ENCODE data around the gene FRMD5.
"Not testable (repeated sequence)": the region's sequence is repeated elsewhere in the genome, so short reads cannot be mapped to it uniquely, and the experiment has no call there.

The FRMD5 gene

GRCh38 chr15:44092221-44092620, 102.8 kb downstream of the FRMD5 start:
- no peak for DNase-seq

GRCh38 chr15:44087578-44088465, 107.2 kb downstream of the FRMD5 start:
- no peak for DNase-seq

GRCh38 chr15:44084770-44085169, 110.3 kb downstream of the FRMD5 start:
- no peak for DNase-seq

- DNase-seq: no peak
These were observed 110.9 kb downstream of the FRMD5 start for GRCh38 chr15:44084171-44084570.

DNA sequence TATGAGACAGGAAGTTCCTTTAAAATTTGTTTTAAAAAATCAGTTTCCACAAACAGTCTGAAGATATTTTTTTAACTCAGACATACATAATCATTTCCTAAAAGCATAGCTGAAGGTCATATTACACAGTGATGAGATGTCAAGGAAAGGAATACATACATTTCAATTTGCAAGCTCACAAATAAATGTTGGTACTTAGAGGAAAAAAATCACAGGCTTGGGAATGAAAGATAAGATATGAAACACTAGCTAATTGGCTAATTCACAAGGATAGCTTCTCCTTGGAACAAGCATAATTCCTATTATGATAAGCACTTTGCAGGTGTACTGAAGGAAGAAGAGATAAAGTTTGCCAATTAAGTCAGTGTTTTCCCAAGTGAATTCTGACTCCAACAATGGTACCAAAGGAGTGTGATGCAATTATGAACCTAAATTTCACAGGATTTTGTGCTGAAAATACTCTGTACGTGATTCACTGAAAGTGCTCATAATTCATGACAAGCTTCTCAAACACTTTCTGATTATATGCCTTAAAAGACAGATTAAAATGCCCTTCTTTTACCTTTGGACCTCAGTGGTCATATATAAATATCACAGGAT, 112.4 kb downstream of the FRMD5 start:
- DNase-seq: no peak

- DNase-seq: no peak
These were observed 113.8 kb downstream of the FRMD5 start for GRCh38 chr15:44081026-44082013.

- DNase-seq: no peak
These were observed 119.5 kb downstream of the FRMD5 start for GRCh38 chr15:44075535-44075934.

DNA sequence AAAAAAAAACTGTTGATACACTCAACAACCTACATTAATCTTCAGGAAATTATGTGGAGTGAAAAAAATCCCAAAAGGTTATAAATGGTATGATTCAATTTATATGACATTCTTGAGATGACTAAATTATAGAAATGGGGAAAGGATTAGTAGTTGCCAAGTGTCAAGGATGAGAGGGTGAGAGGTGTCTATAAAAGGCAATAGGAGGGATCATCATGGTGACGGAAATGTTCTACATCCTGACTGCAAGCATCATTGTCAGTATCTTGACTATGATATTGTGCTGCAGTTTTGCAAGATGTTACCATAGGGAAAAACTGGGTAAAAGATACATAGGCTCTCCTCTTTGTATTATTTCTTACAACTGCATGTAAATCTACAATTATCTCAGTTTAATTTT, 125.6 kb downstream of the FRMD5 start:
- no peak for DNase-seq

DNA sequence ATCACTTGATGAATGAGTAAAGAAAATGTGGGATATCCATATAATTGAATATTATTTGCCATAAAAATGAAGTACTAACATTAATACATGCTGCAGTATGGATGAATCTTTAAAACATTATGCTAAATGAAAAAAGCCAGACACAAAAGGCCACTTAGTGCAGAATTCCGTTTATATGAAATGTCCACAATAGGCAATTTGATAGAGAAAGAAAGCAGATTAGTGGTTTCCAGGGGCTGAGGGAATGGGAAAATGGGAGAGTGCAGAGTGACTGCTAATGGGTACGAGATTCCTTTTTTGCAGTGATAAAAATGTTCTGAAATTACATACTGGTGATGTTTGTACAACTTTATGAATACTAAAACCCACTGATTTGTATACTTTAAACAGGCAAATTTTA, 126.7 kb downstream of the FRMD5 start:
- no peak for DNase-seq

- peak; percentile 89 for DNase-seq
These were observed 128.8 kb downstream of the FRMD5 start for GRCh38 chr15:44066211-44066827.

DNA sequence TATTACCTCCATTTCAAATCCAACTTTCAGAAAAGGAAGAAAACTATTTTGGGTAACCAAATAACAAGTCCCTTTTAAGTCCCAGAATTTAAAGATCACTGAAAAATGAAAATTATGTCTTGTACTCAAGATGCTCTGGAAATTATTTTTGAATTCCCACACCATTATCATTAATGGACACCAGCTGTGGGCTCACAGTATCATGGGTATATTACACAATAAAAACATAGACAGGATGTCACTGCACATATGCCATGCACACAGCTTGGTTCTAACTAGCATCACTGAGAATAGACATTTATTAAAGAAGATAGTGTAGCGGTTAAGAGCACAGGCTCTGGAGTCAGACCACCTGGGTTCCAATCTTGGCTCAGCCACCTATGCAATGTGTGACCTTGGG, 130.4 kb downstream of the FRMD5 start:
- no peak for DNase-seq

GRCh38 chr15:44058126-44058525, 136.9 kb downstream of the FRMD5 start:
- DNase-seq: peak; percentile 28

- no peak for DNase-seq
These were observed 149.4 kb downstream of the FRMD5 start for GRCh38 chr15:44045661-44046060.

DNA sequence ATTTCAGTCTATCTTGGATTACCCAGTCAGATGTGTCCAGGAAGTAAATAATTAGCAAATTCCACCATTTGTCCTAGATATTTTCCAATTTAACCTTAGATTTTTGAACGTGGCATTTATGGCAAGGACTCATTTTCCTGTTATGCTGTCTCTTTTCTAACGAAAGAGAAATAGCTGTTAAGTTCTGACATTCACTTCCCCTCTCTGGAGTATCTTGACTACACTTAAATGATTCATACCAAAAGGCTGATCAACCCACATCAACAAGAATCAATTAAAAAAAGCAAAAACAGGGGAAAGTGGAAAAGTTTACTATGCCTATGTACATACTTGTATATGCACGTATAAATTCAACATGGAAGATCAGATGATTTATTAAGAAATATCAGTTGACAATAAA, 149.9 kb downstream of the FRMD5 start:
- DNase-seq: no peak

GRCh38 chr15:44038755-44039191, 156.3 kb downstream of the FRMD5 start:
- peak; percentile 75 for DNase-seq

DNA sequence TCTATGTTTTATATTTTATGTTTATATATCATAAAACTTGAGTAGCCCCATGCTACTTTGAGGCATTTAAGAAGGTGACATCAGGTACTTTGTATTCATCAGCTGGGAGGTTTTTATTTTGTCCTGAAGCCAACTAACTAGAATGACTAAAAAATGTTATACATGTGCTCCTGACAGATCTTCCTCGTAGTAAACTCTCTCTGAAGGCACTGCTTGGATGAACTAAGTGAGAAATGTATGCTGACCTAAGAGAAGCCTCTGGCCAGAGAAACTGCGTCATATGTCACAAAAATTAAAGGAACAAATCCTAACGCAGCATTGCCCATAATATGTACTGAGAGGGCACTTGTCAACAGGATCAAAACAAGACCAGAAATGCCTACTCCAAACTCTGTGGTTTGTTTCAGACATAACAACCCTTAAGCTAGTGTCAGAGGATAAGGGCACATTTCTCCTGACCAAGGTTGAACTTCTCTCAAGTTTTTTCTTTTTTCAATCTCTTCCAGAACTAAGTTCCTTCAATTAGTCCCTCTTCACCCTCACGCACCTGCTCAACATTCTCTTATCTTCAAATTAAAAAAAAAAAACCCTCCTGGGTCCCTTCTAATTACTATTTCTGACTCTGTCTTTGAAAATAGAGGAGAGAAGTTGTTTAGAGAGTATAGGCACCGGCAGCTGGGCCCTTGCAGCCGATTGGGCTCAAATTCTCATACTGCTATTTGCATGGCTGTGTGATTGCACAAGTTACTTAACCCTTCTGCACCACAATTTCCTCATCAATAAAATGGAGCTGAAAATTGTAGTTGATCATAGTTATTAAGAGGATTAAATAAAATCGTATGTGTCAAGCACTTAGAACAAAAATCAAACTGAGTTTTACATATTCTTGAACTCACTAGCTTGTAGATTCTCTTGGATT, 159.0 kb downstream of the FRMD5 start:
- DNase-seq: no peak

DNA sequence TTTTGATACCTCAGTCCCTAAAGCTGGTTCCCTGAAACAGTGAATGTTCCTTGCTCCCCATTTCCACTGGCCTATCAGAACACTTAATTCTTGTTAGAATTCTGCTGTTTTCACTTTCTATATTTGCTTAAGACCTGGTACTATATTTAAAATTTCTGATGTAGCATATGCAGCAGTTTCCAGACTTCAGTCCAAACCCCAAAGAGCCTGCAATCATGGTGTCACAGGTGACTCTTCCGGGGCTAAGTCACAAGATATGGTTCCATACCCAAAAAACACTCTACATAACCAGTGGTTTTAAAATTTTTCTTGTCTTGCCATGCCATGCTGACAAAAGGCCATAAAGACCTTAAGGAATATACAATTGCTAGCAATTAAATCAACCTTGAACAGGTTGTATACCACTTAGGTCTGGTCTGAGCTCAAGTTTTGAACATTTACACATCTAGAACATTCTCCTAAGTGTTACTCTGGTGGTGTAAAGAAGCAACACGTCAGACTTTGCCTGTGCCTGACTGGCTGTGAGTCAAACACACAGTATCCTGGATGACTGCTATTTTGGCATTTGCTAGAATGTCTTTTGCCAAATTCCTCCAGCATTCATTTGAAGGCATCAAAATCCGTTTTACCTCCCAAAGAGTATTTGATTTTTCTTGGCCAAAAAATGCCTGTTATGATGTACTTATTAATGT, 160.0 kb downstream of the FRMD5 start:
- DNase-seq: no peak

GRCh38 chr15:44034334-44034733, 160.7 kb downstream of the FRMD5 start:
- DNase-seq: no peak

DNA sequence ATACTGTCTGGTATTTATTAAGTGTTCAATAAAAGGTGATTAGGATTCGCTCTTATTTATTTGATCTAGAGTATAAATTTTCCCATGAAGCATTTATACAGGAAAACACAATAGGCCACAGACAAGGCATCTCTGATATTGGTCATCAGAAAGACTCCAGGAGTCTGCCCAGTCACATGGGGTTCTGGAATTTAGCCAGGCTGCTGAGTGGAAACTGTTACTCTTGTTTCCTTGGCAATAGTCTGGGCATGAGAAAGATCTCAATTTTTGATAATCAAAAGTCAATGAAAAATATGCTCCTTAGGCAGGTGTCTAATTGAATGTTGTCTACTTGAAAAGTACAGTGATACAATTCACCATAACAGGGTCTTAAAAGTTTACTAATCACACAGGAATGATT, 161.2 kb downstream of the FRMD5 start:
- peak; percentile 18 for DNase-seq

DNA sequence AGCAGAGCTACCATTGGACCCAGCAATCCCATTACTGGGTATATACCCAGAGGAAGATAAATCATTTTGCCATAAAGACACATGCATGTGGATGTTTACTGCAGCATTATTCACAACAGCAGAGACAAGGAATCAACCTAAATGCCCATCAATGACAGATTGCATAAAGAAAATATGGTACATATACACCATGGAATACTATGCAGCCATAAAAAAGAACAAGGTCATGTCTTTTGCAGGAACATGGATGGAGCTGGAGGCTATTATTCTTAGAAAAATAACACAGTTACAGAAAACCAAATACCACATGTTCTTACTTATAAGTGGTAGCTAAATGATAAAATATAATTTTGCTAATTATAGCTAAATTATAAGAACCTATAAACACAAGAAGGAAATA, 162.3 kb downstream of the FRMD5 start:
- DNase-seq: not testable (repeated sequence)
